ENCODE measurements around the gene GPC6. TPM values are rescaled to one million over a fixed set of nuclear protein-coding genes. Genes with fewer than 3 reads are reported as not detected.

Gene GPC6
- total and polyA plus RNA-seq, 9 of the 15 experiments (the other 6 are each of a cell fraction or from before 2014, with no cell fraction given): under 0.01 to 0.20 (median 0.01) TPM; not detected in 4

GRCh38 chr13:93708308-93709075 is 481.9 kb downstream of the GPC6 start:
- no peak overlapping the region for H3K4me2 ChIP-seq (ENCODE audit: insufficient read depth, low read length)
- intact Hi-C loops (cut with micrococcal nuclease) (no loop called here), in situ Hi-C loops (cut with MboI) (no loop called here)
- DNase-seq (ENCODE audit: extremely low read depth in 1 of 4, low spot score in 3 of 4): no peak
- ChIA-PET CTCF (ENCODE audit: low intra/inter-chr PET ratio) (no interaction called here), POLR2A (no interaction called here)
- no peak overlapping the region for H3K27ac ChIP-seq (ENCODE audit: extremely low read depth, low read depth, low read length)
- no peaks in the 10 kb centered on the region for H3K4me1 ChIP-seq (replicated peaks in 1 of 2; ENCODE audit: control insufficient read depth in 2 of 2, insufficient read depth in 2 of 2, low read length in 2 of 2)
- no peaks in the 10 kb centered on the region for H3K79me2 ChIP-seq (ENCODE audit: control insufficient read depth, insufficient read depth, low read length)
- H3K27me3 ChIP-seq (ENCODE audit: control insufficient read depth in 2 of 2, insufficient read depth in 2 of 2, low read length in 2 of 2): no peaks in the 10 kb centered on the region
- H3K36me3 ChIP-seq (ENCODE audit: control insufficient read depth, insufficient read depth, low read length): no peaks in the 10 kb centered on the region
- no peaks in the 10 kb centered on the region; the same call in 1 of the 2 replicates for H3K9me3 ChIP-seq (replicated peaks; ENCODE audit: control insufficient read depth, insufficient read depth, low read depth, low read length)
- H2AFZ ChIP-seq (ENCODE audit: low read depth, low read length): no peak overlapping the region
- no peaks in the 10 kb centered on the region for H4K20me1 ChIP-seq (replicated peaks; ENCODE audit: control insufficient read depth, insufficient read depth, low read length)
- H3K9ac ChIP-seq (ENCODE audit: insufficient read depth in 1 of 2, low read depth in 2 of 2, low read length in 2 of 2): no peak overlapping the region
- TF ChIP-seq ILF3 (IDR thresholded peaks at IDR 0.05; ENCODE audit: borderline replicate concordance) (no peak), PTBP1 (IDR thresholded peaks at IDR 0.05; ENCODE audit: low read depth, low read length) (no peak), FOXA3 (CRISPR knock-in tag; conservative IDR thresholded peaks at IDR 0.05 in 1 of 2, IDR thresholded peaks at IDR 0.05 in 1 of 2) (no peak), MTF1 (CRISPR knock-in tag; IDR thresholded peaks at IDR 0.05; ENCODE audit: borderline replicate concordance) (no peak), ESRRB (CRISPR knock-in tag; IDR thresholded peaks at IDR 0.05; ENCODE audit: borderline replicate concordance) (no peak), ZBTB8A (IDR thresholded peaks at IDR 0.05; ENCODE audit: partially characterized antibody) (no peak), CC2D1A (IDR thresholded peaks at IDR 0.05) (no peak), ZNF143 (CRISPR knock-in tag; IDR thresholded peaks at IDR 0.05) (no peak), PHF20 (IDR thresholded peaks at IDR 0.05; ENCODE audit: partially characterized antibody) (no peak)
- H3K9me1 ChIP-seq (ENCODE audit: control insufficient read depth, insufficient read depth, low read length): no peaks in the 10 kb centered on the region
- no peak for ATAC-seq
- H3K4me3 ChIP-seq: no peak overlapping the region
- no TSS peak for BruUV-seq (replicated peaks)
- FAIRE-seq: no peak
- 11% methylated on average over 1 of the region's 1 CpG for WGBS (ENCODE audit: insufficient coverage, low coverage, missing lambda C conversion rate)
